GM08714 (cell line): ENCODE measurements around the gene RNU2-1.
"Not testable (repeated sequence)": the region's sequence is repeated elsewhere in the genome, so short reads cannot be mapped to it uniquely, and the experiment has no call there.

Experiments
- H3K4me3 ChIP-seq: fragments of 200-500 bp; sonication (Bioruptor generic); 2 replicates; pipeline ENCODE4 v1.5.1; 2014; ENCODE audit warnings: mild to moderate bottlenecking, low read length, inconsistent platforms
- ZNF274 ChIP-seq: IDR thresholded peaks from 2 replicates; pipeline ENCODE4 v1.6.1; 2012; ENCODE audit warnings: mild to moderate bottlenecking, low read depth, low read length

RNU2-1 gene

DNA sequence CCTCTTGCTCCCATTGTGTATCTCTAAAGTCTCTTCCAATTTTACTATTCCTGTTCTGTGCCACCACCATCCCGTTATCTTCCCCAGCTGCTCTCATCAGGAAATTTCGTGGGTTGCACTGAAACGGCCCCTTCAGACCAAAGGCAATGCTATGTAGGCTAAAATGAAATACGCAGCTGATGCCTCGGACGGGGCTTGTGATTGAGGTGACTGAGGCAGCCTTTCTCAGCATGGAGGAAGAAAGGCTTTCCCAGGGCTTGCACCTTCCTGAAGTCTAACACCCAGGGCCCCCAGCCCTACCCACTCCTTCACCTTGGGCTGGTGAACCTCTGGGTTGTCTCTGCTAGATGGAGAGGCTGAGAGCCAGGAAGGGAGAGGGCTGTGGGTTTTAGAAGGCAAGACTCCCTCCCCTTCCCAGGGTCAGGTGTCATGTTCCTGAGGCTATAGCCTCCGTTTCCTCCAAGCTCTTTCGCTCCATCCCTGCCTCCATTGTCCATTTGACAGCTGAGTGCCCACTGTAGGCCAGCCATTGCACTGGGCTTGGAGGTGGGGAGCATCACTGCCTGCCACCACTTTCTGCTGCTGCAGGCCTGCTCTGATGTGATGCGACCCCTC lies 13.2 kb downstream of the RNU2-1 start:
- no peak for TF ChIP-seq ZNF274

DNA sequence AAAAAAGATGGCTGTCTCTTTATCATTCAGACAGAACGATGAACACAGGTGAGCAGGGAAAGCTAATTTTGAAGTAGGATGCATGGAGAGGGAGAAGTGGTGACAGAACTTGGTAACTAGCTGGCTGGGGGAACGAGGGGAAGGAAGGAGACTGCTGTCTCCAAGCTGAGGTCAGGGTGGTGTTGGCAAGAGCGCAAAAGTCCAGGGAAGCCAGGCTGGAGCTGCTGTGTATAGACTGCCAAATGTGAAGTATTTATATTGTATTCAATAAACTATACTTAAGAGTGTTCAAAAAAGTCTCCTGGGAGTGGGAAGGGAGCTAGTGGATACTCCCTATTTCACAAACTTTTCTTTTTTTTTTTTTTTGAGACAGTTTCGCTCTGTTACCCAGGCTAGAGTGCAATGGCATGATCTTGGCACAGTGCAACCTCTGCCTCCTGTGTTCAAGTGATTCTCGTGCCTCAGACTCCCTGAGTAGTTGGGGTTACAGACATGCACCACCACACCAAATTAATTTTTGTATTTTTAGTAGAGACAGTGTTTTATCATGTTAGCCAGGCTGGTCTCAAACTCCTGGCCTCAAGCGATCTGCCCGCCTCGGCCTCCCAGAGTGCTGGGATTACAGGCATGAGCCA lies 13.9 kb downstream of the RNU2-1 start:
- no peak overlapping the region for H3K4me3 ChIP-seq
- no peak for TF ChIP-seq ZNF274

More for the DNA sequence above, 13.2 kb downstream of the RNU2-1 start:
- no peak overlapping the region for H3K4me3 ChIP-seq

DNA sequence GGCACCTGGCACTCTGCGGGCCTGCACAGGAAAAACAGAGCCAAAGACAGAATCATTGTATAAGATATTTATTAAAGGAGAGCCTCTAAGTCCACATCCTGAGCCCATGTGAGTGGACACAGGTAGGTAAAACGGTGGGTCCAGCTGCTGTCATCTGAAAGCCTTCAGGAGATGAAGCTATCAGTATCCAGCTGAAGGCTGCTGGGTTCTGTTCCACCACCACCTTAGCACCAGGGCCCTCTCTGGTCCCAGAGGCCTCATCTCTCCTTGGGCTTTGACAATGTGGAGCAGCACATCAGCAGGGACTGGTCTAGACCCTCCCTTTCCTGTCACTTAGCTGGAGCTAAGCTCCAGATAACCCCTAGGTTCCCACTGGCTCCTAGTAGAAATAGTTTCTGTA lies 14.8 kb downstream of the RNU2-1 start:
- no peak overlapping the region for H3K4me3 ChIP-seq
- no peak for TF ChIP-seq ZNF274

DNA sequence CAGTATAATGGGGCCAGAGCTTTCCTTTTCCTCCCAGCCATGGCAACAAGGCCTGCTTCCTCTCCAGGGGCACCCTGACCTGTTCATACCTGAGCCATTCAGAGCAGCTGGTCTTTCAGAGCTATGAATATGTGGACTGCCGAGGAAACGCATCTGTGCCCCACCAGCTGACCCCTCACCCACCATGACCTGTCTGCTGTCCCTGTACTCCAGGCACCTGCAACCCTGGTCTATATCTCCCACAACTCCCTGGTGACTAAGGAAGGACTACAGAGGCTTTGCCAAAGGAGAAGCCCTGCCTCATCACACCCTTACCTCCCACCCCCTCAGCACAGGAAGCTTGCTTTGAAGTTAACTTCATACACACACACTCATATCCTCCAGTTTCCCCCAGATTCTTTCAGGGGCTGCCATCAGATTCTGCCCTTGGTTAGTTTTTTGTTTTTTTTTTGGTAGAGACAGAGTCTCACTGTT lies 16.1 kb downstream of the RNU2-1 start:
- H3K4me3 ChIP-seq, result no peak overlapping the region
- no peak for TF ChIP-seq ZNF274

DNA sequence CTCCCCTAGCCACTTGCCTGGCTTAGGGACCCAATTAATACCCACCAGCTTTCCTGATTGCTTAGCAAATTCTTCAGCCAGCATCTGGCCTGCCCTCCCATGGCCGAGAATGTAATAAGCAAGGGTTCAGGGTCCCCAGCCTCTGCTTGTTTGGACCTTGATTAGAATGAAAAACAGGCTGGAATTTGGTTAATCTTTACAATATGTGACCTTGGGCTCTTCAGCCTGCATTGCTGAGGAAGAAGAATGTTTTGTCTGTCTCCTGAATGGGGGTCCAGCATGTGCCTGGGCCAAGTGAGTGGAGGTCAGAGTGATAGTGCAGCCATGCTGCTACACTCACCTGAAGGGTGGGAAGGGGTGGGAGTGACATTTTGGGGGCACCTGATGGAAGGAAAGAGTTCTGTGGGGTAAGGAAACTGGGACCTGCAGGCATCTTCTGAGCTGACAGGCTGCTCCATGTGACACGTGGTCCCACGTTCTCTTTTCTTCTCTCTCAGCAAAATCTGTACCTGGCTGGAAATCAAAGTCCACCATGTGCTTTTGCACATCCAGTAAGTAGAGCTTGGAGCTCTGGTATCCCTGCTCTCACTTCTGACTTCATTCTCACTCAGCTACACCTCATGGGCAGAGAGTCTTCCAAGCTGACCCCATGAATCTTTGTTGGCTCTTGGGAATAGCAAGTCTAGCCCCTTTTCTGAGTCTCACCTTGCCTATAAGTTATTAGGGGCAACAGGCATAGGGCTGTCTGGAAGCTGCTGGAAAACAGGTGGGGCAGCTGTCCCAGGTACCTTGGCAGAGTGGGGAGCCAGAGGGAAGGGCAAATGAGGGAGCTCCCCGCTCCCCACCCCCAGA lies 16.8 kb downstream of the RNU2-1 start:
- H3K4me3 ChIP-seq, result no peak overlapping the region
- TF ChIP-seq ZNF274, result no peak

DNA sequence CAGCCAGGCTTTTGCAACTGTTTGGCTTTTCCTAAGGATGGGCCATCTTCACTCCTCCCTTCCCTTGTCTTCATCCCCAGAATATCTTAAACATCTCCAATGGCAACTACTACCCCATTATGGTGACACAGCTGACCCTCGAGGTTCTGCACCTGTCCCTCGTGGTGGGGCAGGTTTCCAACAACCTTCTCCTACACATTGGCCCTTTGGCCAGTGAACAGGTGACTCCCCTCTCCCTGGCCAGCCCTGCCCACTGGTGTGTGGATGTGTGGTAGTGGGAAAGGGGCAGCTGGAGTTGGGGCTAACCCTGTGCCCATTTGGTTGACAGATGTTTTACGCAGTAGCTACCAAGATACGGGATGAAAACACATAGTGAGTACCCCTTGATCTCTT lies 17.4 kb downstream of the RNU2-1 start:
- TF ChIP-seq ZNF274, result no peak
- H3K4me3 ChIP-seq, result no peak overlapping the region

DNA sequence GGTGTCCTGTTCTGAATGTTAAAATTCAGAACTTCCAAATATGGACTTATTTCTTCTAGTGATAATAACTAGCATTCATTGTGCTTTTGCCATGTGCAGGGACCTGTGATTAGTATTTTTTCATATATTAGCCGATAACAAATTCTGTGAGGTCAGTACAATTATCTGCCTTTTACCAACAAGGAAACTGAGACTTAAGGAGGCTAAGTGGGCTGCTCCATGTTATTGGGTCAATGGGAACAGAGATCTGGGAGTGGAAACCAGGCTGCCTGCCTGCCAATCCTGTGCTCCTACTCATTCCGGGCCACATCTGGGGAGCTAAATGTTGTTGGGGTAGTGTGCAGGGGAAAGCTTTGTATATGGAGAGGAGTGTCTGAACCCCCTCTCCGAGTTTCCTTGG lies 18.4 kb downstream of the RNU2-1 start:
- H3K4me3 ChIP-seq, result no peak overlapping the region
- TF ChIP-seq ZNF274, result no peak

DNA sequence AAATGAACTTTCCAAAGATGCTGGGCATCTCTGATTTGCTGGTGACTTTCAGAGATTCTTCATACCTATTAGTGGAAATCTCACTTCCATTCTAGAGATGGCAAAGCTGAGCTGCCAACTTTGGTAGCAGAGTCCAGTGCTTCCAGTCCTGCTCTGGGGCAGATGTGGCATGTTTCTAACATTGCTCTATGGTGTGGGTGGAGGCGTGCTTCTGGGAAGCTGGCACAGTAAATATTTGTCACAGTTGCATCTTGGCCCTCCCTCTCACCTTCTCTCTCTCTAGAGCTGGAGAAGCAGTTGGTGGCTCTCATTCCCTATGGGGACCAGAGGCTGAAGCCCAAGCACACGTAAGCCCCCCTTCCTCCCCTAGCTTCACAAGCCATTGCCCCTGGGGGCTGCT lies 20.2 kb downstream of the RNU2-1 start:
- H3K4me3 ChIP-seq, result peak overlapping the region; percentile 73; the same call in 1 of the 2 replicates
- no peak for TF ChIP-seq ZNF274

DNA sequence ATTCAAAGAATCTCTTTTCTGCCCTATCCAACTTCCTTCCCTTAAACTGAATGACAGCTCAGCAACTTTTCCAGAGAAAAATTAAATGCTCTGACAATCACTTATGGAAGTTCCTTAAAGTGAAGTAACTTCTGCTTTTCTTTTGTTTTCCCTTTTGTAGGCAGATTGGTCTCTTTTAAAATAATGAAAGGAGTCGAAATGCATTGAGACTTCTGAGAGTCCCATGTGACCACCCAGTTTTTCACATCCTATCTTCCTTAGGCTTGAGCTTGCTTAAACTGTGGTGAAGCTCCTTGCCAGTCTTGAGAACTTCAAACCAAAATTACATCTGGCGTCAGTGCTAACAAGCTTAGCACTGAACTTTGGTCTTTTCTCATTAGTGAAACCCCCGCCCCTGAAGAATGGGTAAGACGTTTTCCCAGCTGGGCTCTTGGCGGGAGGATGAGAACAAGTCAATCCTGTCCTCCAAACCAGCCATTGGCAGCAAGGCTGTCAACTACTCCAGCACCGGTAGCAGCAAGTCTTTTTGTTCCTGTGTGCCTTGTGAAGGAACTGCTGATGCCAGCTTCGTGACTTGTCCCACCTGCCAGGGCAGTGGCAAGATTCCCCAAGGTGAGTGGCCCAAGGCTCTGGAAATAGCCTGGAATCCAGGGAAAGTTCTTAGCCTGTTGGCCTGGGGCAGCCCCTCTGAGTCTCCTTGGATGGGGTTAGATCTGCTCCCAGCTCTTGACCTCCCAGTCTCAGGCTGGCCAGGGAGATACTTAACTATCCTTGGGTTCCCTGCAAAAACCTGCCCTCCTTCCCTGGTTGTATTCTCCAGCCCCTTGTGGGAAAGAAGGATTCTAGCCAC lies 20.9 kb downstream of the RNU2-1 start:
- no peak for TF ChIP-seq ZNF274

DNA sequence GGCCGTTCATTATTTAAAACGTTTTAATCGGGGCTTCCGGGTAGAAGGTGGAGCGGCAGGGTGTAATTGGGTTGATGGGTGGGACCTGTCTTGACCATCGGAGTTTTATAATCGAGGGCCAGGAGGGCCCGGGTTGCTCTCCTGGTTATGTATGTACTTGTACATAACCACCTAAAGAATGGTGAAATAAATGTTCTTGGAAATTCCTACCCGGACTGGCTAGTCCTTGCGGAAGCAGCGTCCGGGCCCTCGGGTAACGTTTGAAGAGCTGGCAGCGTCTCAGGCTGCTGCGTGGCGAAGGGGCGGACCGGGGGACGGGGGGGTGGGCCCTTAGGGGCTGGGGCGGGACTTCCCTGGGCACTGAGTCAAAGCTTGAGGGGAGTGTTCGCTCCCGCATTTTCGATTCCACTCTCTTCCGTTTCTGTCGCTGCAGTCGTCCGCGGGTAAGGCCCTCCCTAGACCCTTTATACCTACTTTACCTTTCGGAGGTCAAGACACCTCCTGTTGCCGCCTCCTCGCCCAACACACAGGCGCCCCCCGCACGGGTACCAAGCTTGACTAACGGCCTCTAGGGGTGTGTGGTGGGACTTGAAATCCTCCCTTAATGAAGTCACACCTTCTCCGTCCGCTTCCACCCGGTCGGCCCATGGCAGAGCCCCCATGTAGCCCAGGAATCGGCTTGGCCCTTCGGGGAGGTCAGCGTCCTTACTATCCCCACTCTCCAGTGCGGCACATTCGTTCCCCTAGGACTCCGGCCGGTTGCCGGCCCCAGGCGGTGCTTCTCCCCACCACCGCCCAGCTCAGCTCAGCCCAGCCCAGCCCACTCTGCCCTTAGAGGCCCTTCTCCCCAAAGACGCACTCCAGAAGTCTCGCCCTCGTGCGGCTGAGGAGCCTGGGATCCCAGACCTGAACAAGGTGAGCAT lies 22.0 kb downstream of the RNU2-1 start, which contains the start of gene TMEM106A:
TMEM106A (plus strand) TSS at position 396 of the 923 bp plus-strand sequence. CDS start 1,167 bp downstream, outside the sequence.
- peak within 1 kb of the TSS; percentile 90 for H3K4me3 ChIP-seq

More for the DNA sequence above, 20.9 kb downstream of the RNU2-1 start:
- peak overlapping the region; percentile 73 for H3K4me3 ChIP-seq

DNA sequence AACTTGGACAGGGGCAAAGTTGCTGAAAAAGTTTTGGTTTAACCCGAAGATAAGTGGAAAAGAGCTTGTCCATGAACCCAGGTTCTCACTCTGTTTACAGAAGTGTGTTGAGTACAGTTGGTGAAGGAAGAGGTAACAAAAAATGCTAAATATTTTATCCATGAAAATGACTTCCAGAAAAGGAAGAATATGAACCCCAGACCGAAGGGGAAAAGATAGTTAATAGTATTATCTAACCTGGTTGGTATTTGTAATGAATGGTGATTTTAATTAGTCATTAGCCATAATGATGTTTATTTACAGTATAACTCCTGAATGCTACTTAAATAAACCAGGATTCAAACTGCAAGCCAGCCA lies 22.7 kb downstream of the RNU2-1 start:
- TF ChIP-seq ZNF274, result no peak
- H3K4me3 ChIP-seq, result peak overlapping the region; percentile 90

More for the DNA sequence above, 22.0 kb downstream of the RNU2-1 start, which contains the start of gene TMEM106A:
- TF ChIP-seq ZNF274, result no peak

DNA sequence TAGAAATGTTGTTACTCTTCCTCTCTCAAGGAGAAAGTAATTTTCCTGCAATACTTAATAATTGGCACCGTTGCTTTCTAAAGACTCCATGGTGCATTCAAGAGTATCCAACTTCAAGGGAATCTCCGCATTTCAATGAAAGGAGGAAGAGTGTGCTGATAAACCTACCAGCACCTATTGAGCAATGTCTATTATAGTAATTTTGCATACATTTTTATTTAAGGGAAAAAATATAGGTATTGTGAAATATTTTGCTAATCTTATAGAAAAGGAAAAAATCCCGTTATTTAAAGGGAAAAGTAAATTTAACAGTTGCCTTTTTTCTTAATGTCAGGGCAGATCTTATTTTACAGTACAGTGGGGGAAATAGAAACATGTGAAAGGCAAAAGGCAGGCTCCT lies 23.2 kb downstream of the RNU2-1 start:
- TF ChIP-seq ZNF274, result no peak
- peak overlapping the region; percentile 90 for H3K4me3 ChIP-seq

DNA sequence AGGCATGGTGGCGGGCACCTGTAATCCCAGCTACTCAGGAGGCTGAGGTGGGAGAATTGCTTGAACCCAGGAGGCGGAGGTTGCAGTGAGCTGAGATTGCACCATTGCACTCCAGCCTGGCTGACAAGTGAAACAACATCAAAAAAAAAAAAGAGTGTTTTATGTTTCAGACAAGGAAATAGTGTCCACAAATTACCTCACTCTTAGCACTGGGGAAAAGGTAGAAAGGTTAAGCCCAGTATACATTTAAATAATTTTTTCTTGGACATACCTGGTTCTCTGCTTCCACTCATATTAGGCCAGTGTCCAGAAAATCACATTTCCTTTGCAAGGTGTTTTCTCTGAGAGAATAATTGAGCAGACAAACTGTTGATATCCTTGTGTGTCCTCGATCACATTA lies 30.8 kb downstream of the RNU2-1 start:
- not testable (repeated sequence) for H3K4me3 ChIP-seq
